Body of pancreas (tissue), 4 donors: Measurements from ENCODE around the gene CTSS. TPM values are rescaled to one million over a fixed set of nuclear protein-coding genes. Genes with fewer than 3 reads are reported as not detected.
"Not testable (repeated sequence)": the region's sequence is repeated elsewhere in the genome, so short reads cannot be mapped to it uniquely, and the experiment has no call there.

Experiments used
- ATAC-seq: fragments of 150-250 bp; one replicate; pipeline ENCODE4 v1.9.1; 2016
- DNase-seq, 4 donors: peaks; one replicate each; pipeline ENCODE4 v3.0.0-alpha.2; 2019
- H3K27ac ChIP-seq, 4 donors: fragments of 200-600 bp; sonication (generic); 1 replicate in 3 of 4; 2 replicates in 1 of 4; pipeline versions ENCODE4 v1.5.1 to v1.6.1; 2016 to 2019; ENCODE audit warnings: mild to moderate bottlenecking in 1 of 4, mixed read lengths in 1 of 4, moderate library complexity in 1 of 4
- H3K27me3 ChIP-seq, 2 donors: fragments of 200-600 bp; sonication (generic); one replicate each; pipeline ENCODE4 v1.6.0; 2016; ENCODE audit warnings: mild to moderate bottlenecking in 1 of 2
- H3K36me3 ChIP-seq, 2 donors: fragments of 200-600 bp; sonication (generic); replicated peaks in 1 of 2; 2 replicates each; pipeline ENCODE4 v1.5.1; 2016; ENCODE audit warnings: low read depth in 2 of 2; ENCODE audit not compliant: insufficient read depth in 1 of 2
- H3K4me1 ChIP-seq: fragments of 200-600 bp; sonication (generic); one replicate; pipeline ENCODE4 v1.6.0; 2016
- H3K4me3 ChIP-seq, 2 donors: fragments of 200-600 bp; sonication (generic); 1 replicate in 1 of 2; 2 replicates in 1 of 2; pipeline ENCODE4 v1.5.1; 2016 to 2019
- H3K9me3 ChIP-seq, 3 donors: fragments of 200-600 bp; sonication (generic); 1 replicate in 2 of 3; 2 replicates in 1 of 3; pipeline ENCODE4 v1.5.1; 2016
- POLR2A ChIP-seq, 3 donors: fragments of 450-650 bp; IDR thresholded peaks; one replicate each; pipeline ENCODE4 v1.6.1; 2016; ENCODE audit warnings: antibody characterized with exemption in 3 of 3, mild to moderate bottlenecking in 2 of 3
- WGBS, 2 donors: methylation state at CpG; one replicate each; pipeline ENCODE4 v1.1.5; 2017; 5-methylcytosine and 5-hydroxymethylcytosine counted together
- intact Hi-C: fragments of 100-400 bp; cut with DNase I; formaldehyde crosslinking; loops from one replicate; pipeline ENCODE4 v1.15.1; 2023
- total RNA-seq, 2 donors: library from RNA; depleted of rRNA; stranded (reverse); fragments of >200 nt; gene quantifications; one replicate each; pipeline ENCODE4 v1.1.0, GENCODE V29; 2016
- TF ChIP-seq, protein P1 (sequence below), 7 experiments: fragments of 450-650 bp in 4 of 7; fragments of 200-600 bp in 3 of 7; sonication (generic) in 3 of 7; IDR thresholded peaks; one replicate each; pipeline ENCODE4 v1.5.1; 2016 to 2019; ENCODE audit warnings: antibody characterized with exemption in 7 of 7

Gene CTSS
- total RNA-seq, 2 donors from 2014 or later, result 3.6 to 30.6 TPM

GRCh38 chr1:150799089-150799488 lies 33.5 kb upstream of the CTSS start:
- Histone ChIP-seq H3K9me3 (no peaks in the 10 kb centered on the region), H3K36me3 (peaks cover 0 to 6% of the 10 kb centered on the region in 2 donors), H3K27me3 (no peaks in the 10 kb centered on the region), H3K4me3 (no peak overlapping the region), H3K27ac (no peak overlapping the region), H3K4me1 (no peaks in the 10 kb centered on the region)
- ATAC-seq (no peak), DNase-seq (no peak)
- WGBS, 2 donors, result 86 to 96% methylated on average over 5 of the region's 5 CpGs
- TF ChIP-seq, protein P1, sequence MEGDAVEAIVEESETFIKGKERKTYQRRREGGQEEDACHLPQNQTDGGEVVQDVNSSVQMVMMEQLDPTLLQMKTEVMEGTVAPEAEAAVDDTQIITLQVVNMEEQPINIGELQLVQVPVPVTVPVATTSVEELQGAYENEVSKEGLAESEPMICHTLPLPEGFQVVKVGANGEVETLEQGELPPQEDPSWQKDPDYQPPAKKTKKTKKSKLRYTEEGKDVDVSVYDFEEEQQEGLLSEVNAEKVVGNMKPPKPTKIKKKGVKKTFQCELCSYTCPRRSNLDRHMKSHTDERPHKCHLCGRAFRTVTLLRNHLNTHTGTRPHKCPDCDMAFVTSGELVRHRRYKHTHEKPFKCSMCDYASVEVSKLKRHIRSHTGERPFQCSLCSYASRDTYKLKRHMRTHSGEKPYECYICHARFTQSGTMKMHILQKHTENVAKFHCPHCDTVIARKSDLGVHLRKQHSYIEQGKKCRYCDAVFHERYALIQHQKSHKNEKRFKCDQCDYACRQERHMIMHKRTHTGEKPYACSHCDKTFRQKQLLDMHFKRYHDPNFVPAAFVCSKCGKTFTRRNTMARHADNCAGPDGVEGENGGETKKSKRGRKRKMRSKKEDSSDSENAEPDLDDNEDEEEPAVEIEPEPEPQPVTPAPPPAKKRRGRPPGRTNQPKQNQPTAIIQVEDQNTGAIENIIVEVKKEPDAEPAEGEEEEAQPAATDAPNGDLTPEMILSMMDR (IDR thresholded peaks at IDR 0.05), result no peak
- no peak for TF ChIP-seq POLR2A (IDR thresholded peaks at IDR 0.05)
- intact Hi-C loops, result no loop called here

DNA sequence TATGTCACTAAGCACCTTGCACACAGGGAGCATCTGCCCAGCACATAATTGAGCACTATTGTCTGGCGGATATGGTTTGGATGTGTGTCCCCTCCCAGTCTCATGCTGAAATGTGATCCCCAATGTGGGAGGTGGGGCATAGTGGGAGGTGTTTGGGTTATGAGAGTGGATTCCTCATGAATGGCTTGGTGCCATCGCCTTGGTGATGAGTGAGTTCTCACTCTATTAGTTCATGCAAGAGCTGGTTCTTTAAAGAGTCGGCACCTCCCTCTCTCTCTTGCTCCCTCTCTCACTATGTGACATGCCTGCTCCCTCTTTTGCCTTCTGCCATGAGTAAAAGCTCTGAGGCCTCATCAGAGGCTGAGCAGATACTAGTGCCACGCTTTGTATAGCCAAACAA lies 32.9 kb upstream of the CTSS start:
- no peaks in the 10 kb centered on the region for H3K9me3 ChIP-seq
- no peak overlapping the region for H3K27ac ChIP-seq
- intact Hi-C loops, result no loop called here
- H3K36me3 ChIP-seq, result peaks cover 0 to 6% of the 10 kb centered on the region in 2 donors
- no peak overlapping the region for H3K4me3 ChIP-seq
- TF ChIP-seq, protein P1 (IDR thresholded peaks at IDR 0.05), result no peak
- no peak for TF ChIP-seq POLR2A (IDR thresholded peaks at IDR 0.05)
- 87 to 88% methylated on average over 4 of the region's 4 CpGs for WGBS, 2 donors
- no peak for DNase-seq
- no peaks in the 10 kb centered on the region for H3K27me3 ChIP-seq
- ATAC-seq, result no peak
- no peaks in the 10 kb centered on the region for H3K4me1 ChIP-seq

DNA sequence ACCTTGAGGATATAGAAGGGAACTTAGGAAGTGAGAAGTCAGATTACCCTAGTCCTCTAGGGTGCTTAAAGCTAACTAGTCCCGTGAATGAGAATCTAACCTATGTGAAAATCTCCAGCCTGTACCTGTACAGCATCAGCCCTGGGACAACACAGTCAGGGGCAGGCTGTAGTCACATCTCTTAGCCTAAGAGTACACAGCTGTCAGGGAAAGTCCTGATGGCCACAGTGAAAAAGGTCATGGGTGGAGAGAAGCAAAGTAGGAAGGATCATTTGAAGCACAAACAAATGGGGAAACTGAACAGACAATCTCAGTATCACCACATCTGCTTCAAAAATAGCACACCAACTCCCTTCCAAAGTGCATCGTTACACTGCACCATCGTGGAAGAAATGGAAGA lies 30.8 kb upstream of the CTSS start:
- H3K4me3 ChIP-seq, result no peak overlapping the region
- 85 to 87% methylated on average over 3 of the region's 3 CpGs for WGBS, 2 donors
- ATAC-seq (no peak), DNase-seq (no peak)
- intact Hi-C loops, result no loop called here
- H3K9me3 ChIP-seq, result no peaks in the 10 kb centered on the region
- no peak for TF ChIP-seq POLR2A (IDR thresholded peaks at IDR 0.05)
- TF ChIP-seq, protein P1 (IDR thresholded peaks at IDR 0.05), result no peak
- H3K36me3 ChIP-seq, result peaks cover 0 to 6% of the 10 kb centered on the region in 2 donors
- no peak overlapping the region for H3K27ac ChIP-seq
- no peaks in the 10 kb centered on the region for H3K4me1 ChIP-seq
- H3K27me3 ChIP-seq, result no peaks in the 10 kb centered on the region

DNA sequence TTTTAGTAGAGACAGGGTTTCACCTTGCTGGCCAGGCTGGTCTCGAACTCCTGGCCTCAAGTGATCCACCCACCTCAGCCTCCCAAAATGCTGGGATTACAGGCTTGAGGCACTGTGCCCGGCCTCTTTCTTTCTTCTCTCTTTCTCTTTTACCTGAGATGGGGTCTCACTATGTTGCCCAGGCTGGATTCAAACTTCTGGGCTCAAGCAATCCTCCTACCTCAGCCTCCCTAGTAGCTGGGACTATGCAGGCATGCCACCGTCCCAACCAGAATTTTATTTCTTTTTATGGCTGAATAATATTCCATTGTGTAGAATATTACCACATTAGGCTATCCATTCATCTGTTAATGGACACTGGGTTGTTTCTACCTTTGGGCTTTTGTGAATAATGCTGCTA lies 28.2 kb upstream of the CTSS start:
- H3K9me3 ChIP-seq, H3K27me3 ChIP-seq, intact Hi-C loops, H3K4me3 ChIP-seq, ATAC-seq, DNase-seq, H3K27ac ChIP-seq, H3K4me1 ChIP-seq, H3K36me3 ChIP-seq: not testable (repeated sequence)
- WGBS, 2 donors, result 84 to 94% methylated on average over 3 of the region's 3 CpGs

GRCh38 chr1:150793221-150793620 lies 27.6 kb upstream of the CTSS start:
- Histone ChIP-seq H3K36me3 (peaks cover 0 to 3% of the 10 kb centered on the region in 2 donors), H3K27me3 (no peaks in the 10 kb centered on the region), H3K27ac (peak overlapping the region in 1 of 4 donors; percentile 30), H3K4me1 (no peaks in the 10 kb centered on the region), H3K9me3 (no peaks in the 10 kb centered on the region), H3K4me3 (no peak overlapping the region)
- DNase-seq (no peak), ATAC-seq (no peak)
- intact Hi-C loops, result no loop called here
- TF ChIP-seq, protein P1 (IDR thresholded peaks at IDR 0.05), result no peak
- TF ChIP-seq POLR2A (IDR thresholded peaks at IDR 0.05), result no peak
- 67 to 81% methylated on average over 1 of the region's 1 CpG for WGBS, 2 donors
